Measurements from ENCODE around the gene GLMN. TPM values are rescaled to one million over a fixed set of nuclear protein-coding genes. Genes with fewer than 3 reads are reported as not detected.
"Not testable (repeated sequence)": the region's sequence is repeated elsewhere in the genome, so short reads cannot be mapped to it uniquely, and the experiment has no call there.

The GLMN gene
- total and polyA plus RNA-seq, 10 donors, result 7.8 to 22.6 (median 11.3) TPM

DNA sequence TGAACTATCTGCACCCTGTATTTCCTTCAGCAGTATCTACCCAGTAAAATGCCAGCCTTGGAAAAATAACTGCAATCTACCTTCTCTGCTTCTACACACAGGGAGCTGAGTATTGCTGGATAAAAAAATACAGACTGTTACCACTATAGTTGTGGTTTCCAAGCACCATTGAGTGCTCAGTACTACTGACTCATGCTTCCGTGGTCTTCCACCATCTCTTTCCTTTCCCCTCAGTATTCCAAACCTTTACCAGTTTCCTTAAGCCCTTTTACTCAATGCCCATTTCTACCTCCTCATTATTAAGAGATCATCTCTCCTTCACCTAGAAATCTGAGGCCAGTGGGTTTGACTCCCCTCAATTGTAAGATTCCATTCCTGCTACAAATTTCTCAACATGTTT is 23.8 kb downstream of the GLMN start:
- Histone ChIP-seq H3K27ac (no peak overlapping the region), H3K4me1 (no peaks in the 10 kb centered on the region), H3K27me3 (replicated peaks in 1 of 7) (no peaks in the 10 kb centered on the region), H3K4me3 (no peak overlapping the region), H3K36me3 (peaks cover 0 to 100% (median 25%) of the 10 kb centered on the region in 6 donors), H3K9me3 (no peaks in the 10 kb centered on the region)
- TF ChIP-seq POLR2A (IDR thresholded peaks at IDR 0.05) (no peak), POLR2AphosphoS5 (IDR thresholded peaks at IDR 0.05) (no peak)
- TF ChIP-seq, protein P1, sequence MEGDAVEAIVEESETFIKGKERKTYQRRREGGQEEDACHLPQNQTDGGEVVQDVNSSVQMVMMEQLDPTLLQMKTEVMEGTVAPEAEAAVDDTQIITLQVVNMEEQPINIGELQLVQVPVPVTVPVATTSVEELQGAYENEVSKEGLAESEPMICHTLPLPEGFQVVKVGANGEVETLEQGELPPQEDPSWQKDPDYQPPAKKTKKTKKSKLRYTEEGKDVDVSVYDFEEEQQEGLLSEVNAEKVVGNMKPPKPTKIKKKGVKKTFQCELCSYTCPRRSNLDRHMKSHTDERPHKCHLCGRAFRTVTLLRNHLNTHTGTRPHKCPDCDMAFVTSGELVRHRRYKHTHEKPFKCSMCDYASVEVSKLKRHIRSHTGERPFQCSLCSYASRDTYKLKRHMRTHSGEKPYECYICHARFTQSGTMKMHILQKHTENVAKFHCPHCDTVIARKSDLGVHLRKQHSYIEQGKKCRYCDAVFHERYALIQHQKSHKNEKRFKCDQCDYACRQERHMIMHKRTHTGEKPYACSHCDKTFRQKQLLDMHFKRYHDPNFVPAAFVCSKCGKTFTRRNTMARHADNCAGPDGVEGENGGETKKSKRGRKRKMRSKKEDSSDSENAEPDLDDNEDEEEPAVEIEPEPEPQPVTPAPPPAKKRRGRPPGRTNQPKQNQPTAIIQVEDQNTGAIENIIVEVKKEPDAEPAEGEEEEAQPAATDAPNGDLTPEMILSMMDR (IDR thresholded peaks at IDR 0.05 in 8 of 11, conservative IDR thresholded peaks at IDR 0.05 in 3 of 11), result no peak
- WGBS, 5 donors, result 88 to 97% (median 92%) methylated on average over 1 of the region's 1 CpG
- intact Hi-C loops (cut with DNase I; ENCODE audit: low total_unique reads), result no loop called here
- DNase-seq, result no peak

DNA sequence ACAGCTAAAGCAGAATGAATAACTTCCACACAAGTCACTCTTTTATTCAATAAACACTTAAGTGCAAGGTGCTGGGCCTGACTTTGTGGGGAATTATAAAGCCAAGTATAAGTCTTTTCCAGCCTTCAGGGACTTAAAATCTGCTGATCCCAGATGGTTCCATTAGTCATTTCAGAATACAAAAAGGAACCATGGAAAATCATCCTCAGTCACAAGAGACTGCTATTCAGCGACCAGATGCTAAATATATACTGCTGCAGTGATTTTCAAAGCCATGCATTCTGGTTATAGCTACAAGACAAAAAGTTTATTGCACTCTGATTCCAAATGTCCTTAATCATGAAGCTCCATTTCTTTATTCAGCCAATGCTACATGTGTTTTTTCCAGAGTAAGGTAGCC is 25.7 kb downstream of the GLMN start:
- Histone ChIP-seq H3K36me3 (peaks cover 0 to 99% (median 21%) of the 10 kb centered on the region in 6 donors), H3K9me3 (no peaks in the 10 kb centered on the region), H3K4me3 (no peak overlapping the region), H3K27ac (no peak overlapping the region), H3K4me1 (no peaks in the 10 kb centered on the region), H3K27me3 (replicated peaks in 1 of 7) (no peaks in the 10 kb centered on the region)
- DNase-seq, result no peak
- intact Hi-C loops (cut with DNase I; ENCODE audit: low total_unique reads), result no loop called here
- TF ChIP-seq POLR2A (IDR thresholded peaks at IDR 0.05), result no peak
- TF ChIP-seq POLR2AphosphoS5 (IDR thresholded peaks at IDR 0.05), result no peak
- TF ChIP-seq, protein P1 (IDR thresholded peaks at IDR 0.05 in 8 of 11, conservative IDR thresholded peaks at IDR 0.05 in 3 of 11), result no peak
- WGBS, 5 donors, result 79 to 97% (median 93%) methylated on average over 1 of the region's 1 CpG

DNA sequence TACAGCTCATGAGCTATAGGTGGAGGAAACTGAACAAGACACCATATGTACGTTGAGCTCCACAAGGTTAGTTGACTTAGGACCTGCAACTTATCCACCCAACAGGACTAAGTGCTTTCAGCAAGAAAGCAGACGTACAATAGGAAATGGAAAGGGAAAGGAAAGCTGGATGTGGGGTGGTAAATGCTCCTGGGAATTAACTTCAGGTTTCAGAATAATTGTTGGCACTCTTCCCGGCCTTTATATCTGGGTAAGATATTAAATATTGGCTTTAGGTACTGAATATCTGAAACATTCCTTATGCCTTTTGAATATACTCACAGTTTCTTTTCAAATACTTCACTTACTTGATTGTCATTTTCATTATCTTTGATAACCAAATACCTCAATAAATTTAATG is 36.3 kb downstream of the GLMN start:
- H3K4me1 ChIP-seq, result no peaks in the 10 kb centered on the region
- H3K9me3 ChIP-seq, result no peaks in the 10 kb centered on the region
- intact Hi-C loops (cut with DNase I; ENCODE audit: low total_unique reads), result no loop called here
- H3K27ac ChIP-seq, result no peak overlapping the region
- H3K4me3 ChIP-seq, result no peak overlapping the region
- H3K36me3 ChIP-seq, result peaks cover 0 to 94% (median 50%) of the 10 kb centered on the region in 6 donors
- WGBS, 5 donors, result 89 to 97% (median 93%) methylated on average over 3 of the region's 3 CpGs
- no peaks in the 10 kb centered on the region for H3K27me3 ChIP-seq (replicated peaks in 1 of 7)
- TF ChIP-seq, protein P1 (IDR thresholded peaks at IDR 0.05 in 8 of 11, conservative IDR thresholded peaks at IDR 0.05 in 3 of 11), result no peak
- no peak for TF ChIP-seq POLR2AphosphoS5 (IDR thresholded peaks at IDR 0.05)
- TF ChIP-seq POLR2A (IDR thresholded peaks at IDR 0.05), result no peak
- DNase-seq, result no peak

DNA sequence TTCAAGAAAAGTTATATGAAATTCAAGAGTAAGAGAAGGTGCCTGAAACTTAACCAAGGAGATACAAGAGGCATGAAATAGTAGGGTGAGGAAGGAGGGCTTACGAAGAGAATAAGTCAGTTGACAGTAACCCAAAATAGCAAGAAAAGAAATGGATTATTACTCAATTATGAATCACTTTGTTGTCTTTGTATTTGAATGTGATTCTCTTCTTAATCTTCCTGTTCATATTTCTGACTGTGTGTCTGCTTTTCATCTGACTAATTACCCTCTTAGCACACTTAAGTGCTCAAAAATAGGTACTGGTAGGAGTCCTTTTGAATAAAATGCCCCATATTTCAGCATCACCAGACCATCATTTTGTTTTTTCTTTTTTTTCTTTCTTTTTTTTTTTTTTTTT is 39.4 kb downstream of the GLMN start:
- H3K27ac ChIP-seq, result no peak overlapping the region

DNA sequence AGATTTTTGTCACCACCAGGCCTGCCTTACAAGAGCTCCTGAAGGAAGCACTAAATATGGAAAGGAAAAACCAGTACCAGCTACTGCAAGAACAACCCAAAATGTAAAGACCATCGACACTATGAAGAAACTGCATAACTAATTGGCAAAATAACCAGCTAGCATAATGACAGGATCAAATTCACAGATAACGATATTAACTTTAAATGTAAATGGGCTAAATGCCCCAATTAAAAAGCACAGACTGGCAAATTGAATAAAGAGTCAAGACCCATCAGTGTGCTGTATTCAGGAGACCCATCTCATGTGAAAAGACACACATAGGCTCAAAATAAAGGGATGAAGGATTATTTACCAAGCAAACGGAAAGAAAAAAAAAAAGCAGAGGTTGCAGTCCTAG is 44.1 kb downstream of the GLMN start:
- H3K4me3 ChIP-seq; intact Hi-C loops (cut with DNase I; ENCODE audit: low total_unique reads); H3K27me3 ChIP-seq (replicated peaks in 1 of 7); DNase-seq; H3K4me1 ChIP-seq; H3K27ac ChIP-seq: not testable (repeated sequence)
- peaks cover 0 to 23% (median 17%) of the 10 kb centered on the region in 8 donors for H3K9me3 ChIP-seq
- WGBS, 5 donors, result 63 to 80% (median 79%) methylated on average over 3 of the region's 3 CpGs
- peaks cover 2 to 76% (median 39%) of the 10 kb centered on the region in 6 donors for H3K36me3 ChIP-seq

More for the DNA sequence above, 39.4 kb downstream of the GLMN start:
- 89 to 100% (median 100%) methylated on average over 1 of the region's 1 CpG for WGBS, 5 donors
- Histone ChIP-seq H3K27me3 (replicated peaks in 1 of 7) (no peaks in the 10 kb centered on the region), H3K4me1 (no peaks in the 10 kb centered on the region), H3K4me3 (no peak overlapping the region), H3K9me3 (peaks cover 0 to 19% (median 14%) of the 10 kb centered on the region in 8 donors), H3K36me3 (peaks cover 0 to 94% (median 50%) of the 10 kb centered on the region in 6 donors)
- intact Hi-C loops (cut with DNase I; ENCODE audit: low total_unique reads), result no loop called here
- no peak for TF ChIP-seq POLR2A (IDR thresholded peaks at IDR 0.05)
- TF ChIP-seq, protein P1 (IDR thresholded peaks at IDR 0.05 in 8 of 11, conservative IDR thresholded peaks at IDR 0.05 in 3 of 11), result no peak
- TF ChIP-seq POLR2AphosphoS5 (IDR thresholded peaks at IDR 0.05), result no peak
- no peak for DNase-seq
